Tibial artery (tissue), 4 donors: ENCODE results near the gene MBD3L1.

Source experiments
- DNase-seq, 2 donors: peaks; one replicate each; pipeline ENCODE4 v3.0.0-alpha.2; 2019
- H3K27ac ChIP-seq, 2 donors: fragments of 200-600 bp; sonication (generic) in 1 of 2; 1 replicate in 1 of 2; 2 replicates in 1 of 2; pipeline ENCODE4 v1.5.1; 2018 to 2019; ENCODE audit warnings: mild to moderate bottlenecking in 1 of 2
- H3K27me3 ChIP-seq, 2 donors: fragments of 200-600 bp; sonication (generic) in 1 of 2; one replicate each; pipeline versions ENCODE4 v1.5.1 to v1.6.0; 2016 to 2019
- H3K36me3 ChIP-seq, 3 donors: fragments of 200-600 bp; sonication (generic) in 2 of 3; one replicate each; pipeline ENCODE4 v1.5.1; 2016 to 2019; ENCODE audit warnings: mild to moderate bottlenecking in 2 of 3
- H3K4me1 ChIP-seq, 4 donors: fragments of 200-600 bp; sonication (generic) in 2 of 4; 1 replicate in 3 of 4; 2 replicates in 1 of 4; pipeline ENCODE4 v1.5.1; 2016 to 2019
- H3K4me3 ChIP-seq, 2 donors: fragments of 200-600 bp; sonication (generic) in 1 of 2; 1 replicate in 1 of 2; 2 replicates in 1 of 2; pipeline ENCODE4 v1.5.1; 2018 to 2019; ENCODE audit warnings: mild to moderate bottlenecking in 2 of 2
- H3K9me3 ChIP-seq, 3 donors: fragments of 200-600 bp; sonication (generic) in 1 of 3; one replicate each; pipeline ENCODE4 v1.5.1; 2016 to 2019
- intact Hi-C: fragments of 100-400 bp; cut with DNase I; formaldehyde crosslinking; loops from one replicate; pipeline ENCODE4 v1.15.0; 2023; ENCODE audit warnings: low total_unique reads
- TF ChIP-seq, protein P1 (sequence below), 2 experiments: fragments of 200-600 bp in 1 of 2; fragments of 450-650 bp in 1 of 2; IDR thresholded peaks; one replicate each; pipeline ENCODE4 v1.5.1; 2017 to 2019; ENCODE audit warnings: antibody characterized with exemption in 2 of 2, mild to moderate bottlenecking in 1 of 2, moderate library complexity in 1 of 2

The MBD3L1 gene

DNA sequence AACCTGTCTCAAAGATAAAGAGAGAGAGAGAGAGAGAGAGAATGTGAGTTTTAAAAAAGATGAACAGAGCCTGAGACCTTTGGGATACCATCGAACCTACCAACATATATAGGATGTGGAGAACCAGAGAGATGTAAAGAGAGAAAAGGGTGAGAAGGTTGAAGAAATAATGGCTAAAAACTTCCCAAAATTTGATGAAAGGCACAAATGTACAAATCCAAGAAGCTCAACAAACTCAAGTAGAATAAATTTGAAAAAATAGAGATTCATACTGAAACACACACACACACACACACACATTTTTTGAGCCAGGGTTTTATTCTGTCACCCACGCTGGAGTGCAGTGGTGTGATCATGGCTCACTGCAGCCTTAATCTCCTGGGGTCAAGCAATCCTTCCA lies 16.4 kb upstream of the MBD3L1 start:
- H3K9me3 ChIP-seq: peaks cover 29 to 100% (median 90%) of the 10 kb centered on the region in 3 donors
- no peaks in the 10 kb centered on the region for H3K27me3 ChIP-seq
- TF ChIP-seq, protein P1, sequence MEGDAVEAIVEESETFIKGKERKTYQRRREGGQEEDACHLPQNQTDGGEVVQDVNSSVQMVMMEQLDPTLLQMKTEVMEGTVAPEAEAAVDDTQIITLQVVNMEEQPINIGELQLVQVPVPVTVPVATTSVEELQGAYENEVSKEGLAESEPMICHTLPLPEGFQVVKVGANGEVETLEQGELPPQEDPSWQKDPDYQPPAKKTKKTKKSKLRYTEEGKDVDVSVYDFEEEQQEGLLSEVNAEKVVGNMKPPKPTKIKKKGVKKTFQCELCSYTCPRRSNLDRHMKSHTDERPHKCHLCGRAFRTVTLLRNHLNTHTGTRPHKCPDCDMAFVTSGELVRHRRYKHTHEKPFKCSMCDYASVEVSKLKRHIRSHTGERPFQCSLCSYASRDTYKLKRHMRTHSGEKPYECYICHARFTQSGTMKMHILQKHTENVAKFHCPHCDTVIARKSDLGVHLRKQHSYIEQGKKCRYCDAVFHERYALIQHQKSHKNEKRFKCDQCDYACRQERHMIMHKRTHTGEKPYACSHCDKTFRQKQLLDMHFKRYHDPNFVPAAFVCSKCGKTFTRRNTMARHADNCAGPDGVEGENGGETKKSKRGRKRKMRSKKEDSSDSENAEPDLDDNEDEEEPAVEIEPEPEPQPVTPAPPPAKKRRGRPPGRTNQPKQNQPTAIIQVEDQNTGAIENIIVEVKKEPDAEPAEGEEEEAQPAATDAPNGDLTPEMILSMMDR (IDR thresholded peaks at IDR 0.05): no peak
- no peak overlapping the region for H3K27ac ChIP-seq
- no peaks in the 10 kb centered on the region for H3K4me1 ChIP-seq
- no peak overlapping the region for H3K4me3 ChIP-seq
- no peak for DNase-seq
- intact Hi-C loops: no loop called here
- H3K36me3 ChIP-seq: peaks cover 100% of the 10 kb centered on the region in 3 donors

DNA sequence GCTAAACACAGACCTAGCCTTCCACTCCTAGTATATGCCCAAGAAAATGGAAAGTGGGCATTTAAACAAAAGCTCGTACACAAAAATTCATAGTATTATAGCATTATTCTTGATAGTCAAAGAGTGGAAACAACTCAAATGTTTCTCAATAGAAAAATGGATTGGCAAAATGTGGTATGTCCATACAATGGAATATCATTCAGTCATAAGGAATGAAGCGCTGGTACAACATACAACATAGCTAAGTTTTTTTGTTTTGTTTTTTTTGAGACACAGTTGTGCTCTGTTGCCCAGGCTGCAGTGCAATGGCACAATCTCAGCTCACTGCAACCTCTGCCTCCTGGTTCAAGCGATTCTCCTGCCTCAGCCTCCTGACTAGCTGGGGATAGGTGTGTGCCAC lies 11.9 kb upstream of the MBD3L1 start:
- intact Hi-C loops: no loop called here
- Histone ChIP-seq H3K27me3 (no peaks in the 10 kb centered on the region), H3K9me3 (peaks cover 17 to 71% (median 54%) of the 10 kb centered on the region in 3 donors), H3K4me3 (no peak overlapping the region), H3K36me3 (peaks cover 98 to 100% (median 100%) of the 10 kb centered on the region in 3 donors), H3K27ac (no peak overlapping the region), H3K4me1 (no peaks in the 10 kb centered on the region)
- TF ChIP-seq, protein P1 (IDR thresholded peaks at IDR 0.05): no peak
- no peak for DNase-seq

- H3K9me3 ChIP-seq: peaks cover 7 to 55% (median 39%) of the 10 kb centered on the region in 3 donors
- no peak for DNase-seq
- no peak overlapping the region for H3K4me3 ChIP-seq
- no peaks in the 10 kb centered on the region for H3K4me1 ChIP-seq
- intact Hi-C loops: no loop called here
- TF ChIP-seq, protein P1 (IDR thresholded peaks at IDR 0.05): no peak
- no peaks in the 10 kb centered on the region for H3K27me3 ChIP-seq
- no peak overlapping the region for H3K27ac ChIP-seq
- peaks cover 97 to 98% (median 97%) of the 10 kb centered on the region in 3 donors for H3K36me3 ChIP-seq
These were observed 10.4 kb upstream of the MBD3L1 start for GRCh38 chr19:8821748-8822241.

DNA sequence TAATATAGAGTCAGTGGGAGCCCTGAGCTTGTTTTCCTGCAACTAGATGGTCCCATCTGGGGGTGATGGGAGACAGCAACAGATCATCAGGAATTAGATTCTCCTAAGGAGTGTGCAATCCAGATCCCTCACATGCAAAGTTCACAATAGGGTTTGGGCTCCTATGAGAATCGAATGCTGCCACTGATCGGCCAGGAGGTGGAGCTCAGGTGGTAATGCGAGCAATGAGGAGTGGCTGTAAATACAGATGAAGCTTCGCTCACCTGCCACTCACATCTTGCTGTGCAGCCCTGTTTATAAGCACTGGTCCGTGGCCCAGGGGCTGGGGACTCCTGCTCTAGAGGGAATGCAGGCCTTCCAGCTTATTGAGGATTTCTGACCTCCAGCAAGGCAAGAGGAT lies 5.8 kb upstream of the MBD3L1 start:
- Histone ChIP-seq H3K4me1 (peaks cover 0 to 6% (median 4%) of the 10 kb centered on the region in 4 donors), H3K27ac (no peak overlapping the region), H3K36me3 (peaks cover 55 to 91% (median 86%) of the 10 kb centered on the region in 3 donors), H3K4me3 (no peak overlapping the region), H3K27me3 (no peaks in the 10 kb centered on the region), H3K9me3 (peaks cover 0 to 9% (median 5%) of the 10 kb centered on the region in 3 donors)
- no peak for DNase-seq
- TF ChIP-seq, protein P1 (IDR thresholded peaks at IDR 0.05): no peak
- intact Hi-C loops: no loop called here

DNA sequence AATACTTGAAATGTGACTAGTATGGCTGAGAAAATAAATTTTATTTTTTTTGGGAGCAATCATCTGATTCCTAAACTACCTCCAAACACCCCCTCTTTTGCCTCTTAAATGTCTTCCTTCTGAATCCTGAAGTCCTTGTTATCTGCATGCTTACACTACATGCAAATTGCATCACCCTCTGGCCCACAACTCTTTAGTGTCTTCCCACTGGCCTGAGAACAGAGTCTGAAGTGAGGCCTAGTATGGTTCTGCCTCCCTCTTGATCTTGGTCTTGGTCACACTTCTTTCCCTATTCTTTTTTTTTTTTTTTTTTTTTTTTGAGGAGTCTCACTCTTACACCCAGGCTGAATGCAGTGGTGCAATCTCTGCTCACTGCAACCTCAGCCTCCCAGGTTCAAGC lies 4.9 kb upstream of the MBD3L1 start:
- no peak for DNase-seq
- Histone ChIP-seq H3K4me1 (peaks cover 0 to 11% (median 7%) of the 10 kb centered on the region in 4 donors), H3K9me3 (peaks cover 0 to 7% (median 5%) of the 10 kb centered on the region in 3 donors), H3K36me3 (peaks cover 46 to 81% (median 77%) of the 10 kb centered on the region in 3 donors), H3K27me3 (no peaks in the 10 kb centered on the region), H3K27ac (no peak overlapping the region), H3K4me3 (no peak overlapping the region)
- TF ChIP-seq, protein P1 (IDR thresholded peaks at IDR 0.05): no peak
- intact Hi-C loops: no loop called here
